Bronchial epithelial cell (primary cell): ENCODE results near the gene ALDH1A2. TPM values are rescaled to one million over a fixed set of nuclear protein-coding genes. Genes with fewer than 3 reads are reported as not detected.
A peak's percentile ranks its signal among the peaks of the same experiment; 100 is the strongest.

Experiments used
- DNase-seq: peaks from one replicate; pipeline ENCODE4 v3.0.0-alpha.2; 2010; ENCODE audit warnings: low read depth
- FAIRE-seq: peaks from 2 replicates; lab custom pipeline; 2011; peaks lifted over from hg19 to GRCh38; lab: Jason Lieb, UNC
- H3K27me3 ChIP-seq: 2 replicates; pipeline ENCODE4 v1.5.1; 2011; ENCODE audit warnings: low read length; ENCODE audit not compliant: control insufficient read depth, insufficient read depth
- H3K36me3 ChIP-seq: 2 replicates; pipeline ENCODE4 v1.5.1; 2011; ENCODE audit warnings: low read length; ENCODE audit not compliant: control insufficient read depth, insufficient read depth
- H3K4me3 ChIP-seq: 2 replicates; pipeline ENCODE4 v1.5.1; 2011; ENCODE audit warnings: mild to moderate bottlenecking, low read depth, low read length, control low read depth
- CTCF ChIP-seq: IDR thresholded peaks from 2 replicates; pipeline ENCODE4 v1.5.1; 2011; ENCODE audit warnings: mild to moderate bottlenecking, moderate library complexity, low read length, control low read depth, inconsistent platforms; ENCODE audit not compliant: insufficient read depth, severe bottlenecking
- total RNA-seq: library from RNA; depleted of rRNA; stranded (reverse); fragments of >200 nt; gene quantifications from 2 replicates; pipeline ENCODE4 v1.2.1, GENCODE V29; 2014

The ALDH1A2 gene
- total RNA-seq, 1 donor from 2014 or later, result 0.79 TPM

GRCh38 chr15:57914350-57915055 lies 151.0 kb downstream of the ALDH1A2 start:
- no peaks in the 10 kb centered on the region for H3K27me3 ChIP-seq
- H3K4me3 ChIP-seq, result no peak overlapping the region
- DNase-seq (peak; percentile 4), FAIRE-seq (no peak)
- H3K36me3 ChIP-seq, result no peaks in the 10 kb centered on the region
- TF ChIP-seq CTCF, result no peak

GRCh38 chr15:57911247-57911646 lies 154.3 kb downstream of the ALDH1A2 start:
- no peak for TF ChIP-seq CTCF
- Histone ChIP-seq H3K27me3 (no peaks in the 10 kb centered on the region), H3K4me3 (no peak overlapping the region), H3K36me3 (no peaks in the 10 kb centered on the region)
- DNase-seq (no peak), FAIRE-seq (no peak)

GRCh38 chr15:57910672-57911071 lies 154.8 kb downstream of the ALDH1A2 start:
- no peaks in the 10 kb centered on the region for H3K36me3 ChIP-seq
- no peaks in the 10 kb centered on the region for H3K27me3 ChIP-seq
- DNase-seq (no peak), FAIRE-seq (no peak)
- no peak for TF ChIP-seq CTCF
- H3K4me3 ChIP-seq, result no peak overlapping the region

GRCh38 chr15:57909388-57909787 lies 156.1 kb downstream of the ALDH1A2 start:
- Histone ChIP-seq H3K27me3 (no peaks in the 10 kb centered on the region), H3K4me3 (no peak overlapping the region), H3K36me3 (no peaks in the 10 kb centered on the region)
- no peak for FAIRE-seq
- TF ChIP-seq CTCF, result no peak
- no peak for DNase-seq

- Histone ChIP-seq H3K4me3 (no peak overlapping the region), H3K27me3 (no peaks in the 10 kb centered on the region), H3K36me3 (no peaks in the 10 kb centered on the region)
- FAIRE-seq, result no peak
- TF ChIP-seq CTCF, result no peak
- no peak for DNase-seq
Measured at GRCh38 chr15:57903626-57904025, 161.9 kb downstream of the ALDH1A2 start.

Other genes starting within 250 kb of the ALDH1A2 start
- not detected in 2 replicates for gene AQP9, start 72.7 kb upstream of the ALDH1A2 start, total RNA-seq